ACC112 (cell line): ENCODE measurements around the gene LSM7.

Experiments
- H2AFZ ChIP-seq: fragments of 200-600 bp; sonication (generic); one replicate; pipeline ENCODE4 v1.6.0; 2017; ENCODE audit warnings: antibody characterized with exemption, low read length; ENCODE audit not compliant: unreplicated experiment
- H3K27ac ChIP-seq: fragments of 200-600 bp; sonication (generic); 2 replicates; pipeline ENCODE4 v1.5.1; 2014; ENCODE audit warnings: low read depth, mild to moderate bottlenecking, antibody characterized with exemption, low read length, moderate library complexity
- H3K27me3 ChIP-seq: fragments of 200-600 bp; sonication (generic); 2 replicates; pipeline ENCODE4 v1.6.1; 2014; ENCODE audit warnings: mild to moderate bottlenecking, antibody characterized with exemption, low read length, moderate library complexity, mixed read lengths; ENCODE audit not compliant: insufficient read depth
- H3K36me3 ChIP-seq: fragments of 200-600 bp; sonication (generic); 2 replicates; pipeline ENCODE4 v1.6.1; 2016; ENCODE audit warnings: mild to moderate bottlenecking, antibody characterized with exemption, low read length, moderate library complexity, mixed read lengths; ENCODE audit not compliant: insufficient read depth
- H3K4me1 ChIP-seq: fragments of 200-600 bp; sonication (generic); one replicate; pipeline ENCODE4 v1.6.1; 2016; ENCODE audit warnings: low read length, mixed read lengths; ENCODE audit not compliant: insufficient read depth, unreplicated experiment, control insufficient read depth
- H3K4me3 ChIP-seq: fragments of 200-600 bp; sonication (generic); 2 replicates; pipeline ENCODE4 v1.5.1; 2014; ENCODE audit warnings: mild to moderate bottlenecking, low read depth, low read length
- H3K79me2 ChIP-seq: fragments of 200-600 bp; sonication (generic); one replicate; pipeline ENCODE4 v1.6.0; 2016; ENCODE audit warnings: low read length; ENCODE audit not compliant: control insufficient read depth, unreplicated experiment, insufficient read depth

Gene LSM7

GRCh38 chr19:2343289-2343982, 15.1 kb upstream of the LSM7 start:
- H2AFZ ChIP-seq: no peak overlapping the region
- peaks cover 3% of the 10 kb centered on the region for H3K79me2 ChIP-seq
- H3K27me3 ChIP-seq: no peaks in the 10 kb centered on the region
- H3K27ac ChIP-seq: no peak overlapping the region
- no peaks in the 10 kb centered on the region for H3K4me1 ChIP-seq
- H3K4me3 ChIP-seq: no peak overlapping the region
- no peaks in the 10 kb centered on the region for H3K36me3 ChIP-seq

GRCh38 chr19:2342656-2343288, 14.4 kb upstream of the LSM7 start:
- no peak overlapping the region for H3K27ac ChIP-seq
- H3K4me3 ChIP-seq: no peak overlapping the region
- no peaks in the 10 kb centered on the region for H3K27me3 ChIP-seq
- H3K79me2 ChIP-seq: peaks cover 3% of the 10 kb centered on the region
- H3K4me1 ChIP-seq: no peaks in the 10 kb centered on the region
- no peaks in the 10 kb centered on the region for H3K36me3 ChIP-seq
- H2AFZ ChIP-seq: no peak overlapping the region

GRCh38 chr19:2341982-2342381, 13.6 kb upstream of the LSM7 start:
- H3K79me2 ChIP-seq: peaks cover 3% of the 10 kb centered on the region
- H3K27ac ChIP-seq: no peak overlapping the region
- no peaks in the 10 kb centered on the region for H3K27me3 ChIP-seq
- H3K4me1 ChIP-seq: no peaks in the 10 kb centered on the region
- no peak overlapping the region for H3K4me3 ChIP-seq
- H2AFZ ChIP-seq: no peak overlapping the region
- H3K36me3 ChIP-seq: no peaks in the 10 kb centered on the region

GRCh38 chr19:2341244-2341751, 12.9 kb upstream of the LSM7 start:
- no peak overlapping the region for H3K4me3 ChIP-seq
- no peaks in the 10 kb centered on the region for H3K27me3 ChIP-seq
- no peaks in the 10 kb centered on the region for H3K36me3 ChIP-seq
- H3K27ac ChIP-seq: no peak overlapping the region
- peaks cover 3% of the 10 kb centered on the region for H3K79me2 ChIP-seq
- no peaks in the 10 kb centered on the region for H3K4me1 ChIP-seq
- no peak overlapping the region for H2AFZ ChIP-seq

- peaks cover 7% of the 10 kb centered on the region for H3K79me2 ChIP-seq
- no peak overlapping the region for H3K4me3 ChIP-seq
- H2AFZ ChIP-seq: no peak overlapping the region
- no peak overlapping the region for H3K27ac ChIP-seq
- no peaks in the 10 kb centered on the region for H3K4me1 ChIP-seq
- no peaks in the 10 kb centered on the region for H3K27me3 ChIP-seq
- no peaks in the 10 kb centered on the region for H3K36me3 ChIP-seq
These were observed 12.3 kb upstream of the LSM7 start for GRCh38 chr19:2340496-2341243.

GRCh38 chr19:2339644-2340310, 11.4 kb upstream of the LSM7 start:
- no peaks in the 10 kb centered on the region for H3K36me3 ChIP-seq

GRCh38 chr19:2338751-2339643, 10.6 kb upstream of the LSM7 start:
- no peaks in the 10 kb centered on the region for H3K27me3 ChIP-seq
- no peaks in the 10 kb centered on the region for H3K4me1 ChIP-seq

More at GRCh38 chr19:2339644-2340310, 11.4 kb upstream of the LSM7 start:
- no peak overlapping the region for H3K4me3 ChIP-seq
- H3K79me2 ChIP-seq: peaks cover 9% of the 10 kb centered on the region
- no peaks in the 10 kb centered on the region for H3K4me1 ChIP-seq
- H2AFZ ChIP-seq: no peak overlapping the region
- H3K27me3 ChIP-seq: no peaks in the 10 kb centered on the region
- no peak overlapping the region for H3K27ac ChIP-seq

GRCh38 chr19:2338055-2338615, 9.7 kb upstream of the LSM7 start:
- Histone ChIP-seq H3K36me3 (no peaks in the 10 kb centered on the region), H2AFZ (no peak overlapping the region), H3K27me3 (no peaks in the 10 kb centered on the region), H3K27ac (no peak overlapping the region), H3K79me2 (peaks cover 9% of the 10 kb centered on the region), H3K4me1 (no peaks in the 10 kb centered on the region), H3K4me3 (no peak overlapping the region)

More at GRCh38 chr19:2338751-2339643, 10.6 kb upstream of the LSM7 start:
- H2AFZ ChIP-seq: no peak overlapping the region
- H3K36me3 ChIP-seq: no peaks in the 10 kb centered on the region
- no peak overlapping the region for H3K27ac ChIP-seq
- H3K4me3 ChIP-seq: no peak overlapping the region
- H3K79me2 ChIP-seq: peaks cover 9% of the 10 kb centered on the region

GRCh38 chr19:2337329-2337707, 8.9 kb upstream of the LSM7 start:
- Histone ChIP-seq H3K27ac (no peak overlapping the region), H2AFZ (no peak overlapping the region), H3K27me3 (no peaks in the 10 kb centered on the region), H3K79me2 (peaks cover 14% of the 10 kb centered on the region), H3K4me1 (no peaks in the 10 kb centered on the region), H3K4me3 (no peak overlapping the region), H3K36me3 (no peaks in the 10 kb centered on the region)
